ENCODE data around the gene CDH23. TPM values are rescaled to one million over a fixed set of nuclear protein-coding genes. Genes with fewer than 3 reads are reported as not detected.
A peak's percentile ranks its signal among the peaks of the same experiment; 100 is the strongest.

CDH23 gene
- total RNA-seq, 2 donors from 2014 or later, result 28.5 to 58.7 TPM

DNA sequence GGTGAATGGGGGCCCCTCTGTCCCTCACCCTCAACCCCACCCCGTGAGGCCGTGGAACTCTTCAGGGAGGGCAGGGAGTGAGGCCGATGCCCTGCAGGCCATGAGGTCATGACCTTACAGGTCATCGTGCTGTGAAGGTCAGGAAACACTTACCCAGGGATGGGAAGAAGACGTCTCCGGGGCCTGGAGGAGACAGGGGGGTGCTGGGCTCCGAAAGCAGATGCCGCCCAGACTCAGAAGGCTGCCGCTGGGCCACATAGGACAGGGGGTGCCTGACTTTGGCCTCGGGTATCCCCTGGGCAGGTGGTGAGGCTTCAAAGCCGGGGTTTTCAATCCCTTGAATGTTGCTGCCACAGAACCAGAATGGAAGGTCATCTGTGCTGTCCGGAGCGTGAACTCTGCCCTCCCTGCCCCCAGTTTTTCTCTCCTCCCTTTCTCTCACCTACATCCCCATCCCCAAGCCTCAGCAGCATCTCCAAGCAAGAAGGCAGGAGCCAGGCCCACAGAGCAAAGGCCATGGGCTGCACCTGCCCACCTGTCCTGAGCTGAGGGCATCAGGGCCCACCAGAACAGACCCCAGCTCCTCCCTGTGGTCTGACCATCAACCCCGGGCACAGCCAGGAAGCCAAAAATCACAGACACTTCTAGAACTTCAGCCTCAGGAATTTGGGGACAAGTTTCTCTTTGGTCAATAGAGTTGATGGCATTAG is 354.9 kb downstream of the CDH23 start:
- Histone ChIP-seq H3K27me3 (no peaks in the 10 kb centered on the region), H3K4me1 (peaks cover 21% of the 10 kb centered on the region), H3K4me3 (no peak overlapping the region), H3K9me3 (no peaks in the 10 kb centered on the region), H3K27ac (no peak overlapping the region), H3K36me3 (replicated peaks in 1 of 2; ENCODE audit: insufficient read depth in 1 of 2, low read depth in 2 of 2) (peaks cover 0 to 2% of the 10 kb centered on the region in 2 donors)
- ATAC-seq, result no peak
- no peak for DNase-seq
- intact Hi-C loops (cut with DNase I), result no loop called here
- 77 to 83% methylated on average over 7 to 14 of the region's 14 CpGs for WGBS, 2 donors
- no peak for TF ChIP-seq POLR2A (IDR thresholded peaks at IDR 0.05)
- TF ChIP-seq, protein P1, sequence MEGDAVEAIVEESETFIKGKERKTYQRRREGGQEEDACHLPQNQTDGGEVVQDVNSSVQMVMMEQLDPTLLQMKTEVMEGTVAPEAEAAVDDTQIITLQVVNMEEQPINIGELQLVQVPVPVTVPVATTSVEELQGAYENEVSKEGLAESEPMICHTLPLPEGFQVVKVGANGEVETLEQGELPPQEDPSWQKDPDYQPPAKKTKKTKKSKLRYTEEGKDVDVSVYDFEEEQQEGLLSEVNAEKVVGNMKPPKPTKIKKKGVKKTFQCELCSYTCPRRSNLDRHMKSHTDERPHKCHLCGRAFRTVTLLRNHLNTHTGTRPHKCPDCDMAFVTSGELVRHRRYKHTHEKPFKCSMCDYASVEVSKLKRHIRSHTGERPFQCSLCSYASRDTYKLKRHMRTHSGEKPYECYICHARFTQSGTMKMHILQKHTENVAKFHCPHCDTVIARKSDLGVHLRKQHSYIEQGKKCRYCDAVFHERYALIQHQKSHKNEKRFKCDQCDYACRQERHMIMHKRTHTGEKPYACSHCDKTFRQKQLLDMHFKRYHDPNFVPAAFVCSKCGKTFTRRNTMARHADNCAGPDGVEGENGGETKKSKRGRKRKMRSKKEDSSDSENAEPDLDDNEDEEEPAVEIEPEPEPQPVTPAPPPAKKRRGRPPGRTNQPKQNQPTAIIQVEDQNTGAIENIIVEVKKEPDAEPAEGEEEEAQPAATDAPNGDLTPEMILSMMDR (IDR thresholded peaks at IDR 0.05), result no peak

DNA sequence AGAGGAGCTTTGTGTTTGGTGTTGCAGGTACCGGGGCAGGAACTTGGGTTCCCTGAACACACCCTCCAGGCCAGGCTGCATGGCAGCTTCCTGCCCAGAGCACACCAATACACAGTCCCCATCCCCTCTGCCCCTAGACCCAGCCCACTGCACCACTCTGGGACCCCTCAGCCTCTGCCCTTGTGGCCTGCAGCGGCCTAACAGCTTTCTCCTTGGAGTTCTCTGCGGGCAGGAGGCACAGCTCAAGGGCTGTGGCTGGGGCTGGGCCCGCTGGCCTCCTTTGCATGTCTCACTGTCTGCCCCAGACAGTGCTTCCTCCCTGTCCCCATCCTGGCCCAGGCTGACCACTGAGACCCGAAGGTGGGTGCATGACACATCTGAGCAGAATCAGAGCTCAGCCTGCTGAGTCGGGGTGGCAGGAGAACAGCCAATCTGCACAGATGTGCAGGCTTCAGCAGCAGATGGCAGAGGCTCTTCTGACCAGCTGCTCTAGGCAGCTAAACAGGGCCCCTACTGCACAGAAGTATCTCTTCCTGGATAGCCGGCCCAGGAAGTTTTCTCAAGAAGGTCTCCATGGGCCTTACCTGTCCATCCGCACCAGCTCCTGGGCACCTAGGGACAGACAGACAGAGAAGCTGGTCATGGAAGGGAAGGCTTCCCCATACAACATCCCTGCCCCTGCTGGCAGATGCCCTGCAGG is 355.8 kb downstream of the CDH23 start:
- Histone ChIP-seq H3K36me3 (replicated peaks in 1 of 2; ENCODE audit: insufficient read depth in 1 of 2, low read depth in 2 of 2) (peaks cover 0 to 2% of the 10 kb centered on the region in 2 donors), H3K27ac (peak overlapping the region in 1 of 4 donors; percentile 52), H3K27me3 (no peaks in the 10 kb centered on the region), H3K4me1 (peaks cover 13% of the 10 kb centered on the region), H3K4me3 (no peak overlapping the region), H3K9me3 (no peaks in the 10 kb centered on the region)
- intact Hi-C loops (cut with DNase I), result no loop called here
- DNase-seq (no peak), ATAC-seq (no peak)
- TF ChIP-seq POLR2A (IDR thresholded peaks at IDR 0.05), result no peak
- TF ChIP-seq, protein P1 (IDR thresholded peaks at IDR 0.05), result no peak
- WGBS, 2 donors, result 65 to 74% methylated on average over 6 to 8 of the region's 8 CpGs

DNA sequence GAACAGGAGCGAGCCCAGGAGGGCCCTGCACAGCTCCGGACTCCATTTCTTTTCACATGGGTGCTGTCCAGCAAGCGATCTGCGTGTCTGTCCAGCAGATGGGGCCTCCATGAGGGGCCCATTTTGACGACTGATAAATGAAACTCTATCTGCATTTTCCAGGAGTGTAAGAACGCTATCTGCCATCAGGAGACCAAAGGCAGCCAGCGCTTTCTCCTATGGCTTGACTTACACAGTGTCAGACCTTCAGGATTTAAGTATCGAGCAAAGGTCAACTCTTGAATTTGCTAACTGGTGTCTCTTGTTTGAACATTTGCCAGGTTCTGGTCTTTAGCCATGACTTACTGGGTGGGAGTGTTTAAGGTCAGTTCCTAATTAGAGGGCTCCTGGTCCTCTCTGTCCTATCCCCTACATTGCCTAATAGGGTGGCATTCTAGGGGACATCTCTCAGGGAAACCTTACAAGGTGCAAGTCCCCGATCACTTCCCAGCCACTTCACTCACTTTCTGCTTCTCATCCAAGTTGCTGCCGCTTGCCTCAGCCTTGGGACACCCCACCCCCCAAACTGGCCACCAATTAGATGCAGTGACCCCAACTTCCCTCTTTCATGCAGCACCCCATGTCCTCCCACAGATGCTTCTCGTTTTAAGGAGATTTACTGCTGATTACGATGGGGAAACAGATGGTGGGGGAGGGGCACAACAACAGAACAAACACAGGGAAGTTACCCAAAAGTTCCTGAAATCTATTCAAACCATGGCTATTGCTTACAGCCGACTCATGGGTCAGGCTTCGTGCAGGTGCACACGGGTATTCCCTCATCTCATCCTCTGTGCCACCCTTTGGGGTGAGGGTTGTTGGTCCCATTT is 356.6 kb downstream of the CDH23 start:
- peaks cover 0 to 2% of the 10 kb centered on the region in 2 donors for H3K36me3 ChIP-seq (replicated peaks in 1 of 2; ENCODE audit: insufficient read depth in 1 of 2, low read depth in 2 of 2)
- peak in 1 of 3 donors; percentile 43 for TF ChIP-seq POLR2A (IDR thresholded peaks at IDR 0.05)
- TF ChIP-seq, protein P1 (IDR thresholded peaks at IDR 0.05), result no peak
- peaks cover 9% of the 10 kb centered on the region for H3K4me1 ChIP-seq
- WGBS, 2 donors, result 75 to 87% methylated on average over 14 to 15 of the region's 15 CpGs
- no peaks in the 10 kb centered on the region for H3K9me3 ChIP-seq
- H3K27ac ChIP-seq, result peak overlapping the region in 1 of 4 donors; percentile 61
- peak in 1 of 4 donors; percentile 83 for DNase-seq
- ATAC-seq, result no peak
- H3K27me3 ChIP-seq, result no peaks in the 10 kb centered on the region
- intact Hi-C loops (cut with DNase I), result no loop called here
- H3K4me3 ChIP-seq, result no peak overlapping the region

DNA sequence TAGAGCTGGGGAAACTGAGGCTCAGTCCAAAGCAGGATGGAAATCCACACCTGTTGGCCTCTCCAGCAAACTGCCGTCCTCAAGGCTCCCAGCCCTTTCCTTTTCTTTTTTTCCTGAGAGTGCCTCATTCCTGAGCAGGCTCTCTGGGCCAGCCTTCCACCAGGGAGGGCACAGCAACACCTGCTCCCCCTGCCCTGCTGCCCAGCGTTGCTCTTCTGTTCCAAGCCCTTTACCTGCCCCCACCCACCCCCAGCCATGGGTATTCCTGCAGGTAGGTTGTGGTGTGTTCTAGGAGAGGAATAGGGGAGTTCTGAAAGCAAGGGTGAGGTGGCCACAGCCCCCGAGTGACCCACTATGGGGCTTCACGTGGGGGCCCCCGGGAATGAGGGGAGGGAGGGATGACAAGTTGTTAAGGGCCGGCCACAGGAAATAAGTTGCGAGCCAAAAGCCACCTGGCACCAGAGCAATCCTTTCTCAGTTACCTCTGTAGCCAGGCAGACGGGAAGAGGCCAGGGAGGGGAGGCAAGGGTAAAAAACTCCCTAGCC is 357.3 kb downstream of the CDH23 start:
- Histone ChIP-seq H3K9me3 (no peaks in the 10 kb centered on the region), H3K36me3 (replicated peaks in 1 of 2; ENCODE audit: insufficient read depth in 1 of 2, low read depth in 2 of 2) (peaks cover 0 to 2% of the 10 kb centered on the region in 2 donors), H3K4me1 (peaks cover 2% of the 10 kb centered on the region), H3K27me3 (no peaks in the 10 kb centered on the region), H3K27ac (peak overlapping the region in 1 of 4 donors; percentile 61), H3K4me3 (no peak overlapping the region)
- DNase-seq (no peak), ATAC-seq (no peak)
- WGBS, 2 donors, result 27 to 52% methylated on average over 8 of the region's 8 CpGs
- no peak for TF ChIP-seq POLR2A (IDR thresholded peaks at IDR 0.05)
- TF ChIP-seq, protein P1 (IDR thresholded peaks at IDR 0.05), result no peak
- intact Hi-C loops (cut with DNase I), result no loop called here
